ENCODE data around the gene ACTR1B. TPM values are rescaled to one million over a fixed set of nuclear protein-coding genes. Genes with fewer than 3 reads are reported as not detected.
"Not testable (repeated sequence)": the region's sequence is repeated elsewhere in the genome, so short reads cannot be mapped to it uniquely, and the experiment has no call there.

Gene ACTR1B
- total RNA-seq, 2 experiments from 2014 or later: 143 to 150 TPM

DNA sequence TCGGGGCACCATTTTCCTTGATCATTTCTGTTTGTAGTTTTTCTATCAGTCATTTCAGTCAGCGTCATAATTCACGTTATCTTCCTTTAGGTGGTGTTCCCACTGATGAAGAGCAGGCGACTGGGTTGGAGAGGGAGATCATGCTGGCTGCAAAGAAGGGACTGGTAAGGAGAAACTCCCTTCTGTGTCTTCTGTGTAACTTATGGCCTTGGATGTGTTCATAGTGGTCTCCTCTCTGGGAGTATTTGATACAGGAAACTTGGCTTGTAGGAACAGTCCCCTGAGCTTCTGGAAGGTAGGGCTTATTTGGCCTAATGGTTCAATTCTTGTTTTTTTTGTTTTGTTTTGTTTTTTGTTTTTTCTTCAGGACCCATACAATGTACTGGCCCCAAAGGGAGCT is 16.9 kb downstream of the ACTR1B start:
- intact Hi-C loops (cut with micrococcal nuclease): no loop called here
- ATAC-seq: no peak

DNA sequence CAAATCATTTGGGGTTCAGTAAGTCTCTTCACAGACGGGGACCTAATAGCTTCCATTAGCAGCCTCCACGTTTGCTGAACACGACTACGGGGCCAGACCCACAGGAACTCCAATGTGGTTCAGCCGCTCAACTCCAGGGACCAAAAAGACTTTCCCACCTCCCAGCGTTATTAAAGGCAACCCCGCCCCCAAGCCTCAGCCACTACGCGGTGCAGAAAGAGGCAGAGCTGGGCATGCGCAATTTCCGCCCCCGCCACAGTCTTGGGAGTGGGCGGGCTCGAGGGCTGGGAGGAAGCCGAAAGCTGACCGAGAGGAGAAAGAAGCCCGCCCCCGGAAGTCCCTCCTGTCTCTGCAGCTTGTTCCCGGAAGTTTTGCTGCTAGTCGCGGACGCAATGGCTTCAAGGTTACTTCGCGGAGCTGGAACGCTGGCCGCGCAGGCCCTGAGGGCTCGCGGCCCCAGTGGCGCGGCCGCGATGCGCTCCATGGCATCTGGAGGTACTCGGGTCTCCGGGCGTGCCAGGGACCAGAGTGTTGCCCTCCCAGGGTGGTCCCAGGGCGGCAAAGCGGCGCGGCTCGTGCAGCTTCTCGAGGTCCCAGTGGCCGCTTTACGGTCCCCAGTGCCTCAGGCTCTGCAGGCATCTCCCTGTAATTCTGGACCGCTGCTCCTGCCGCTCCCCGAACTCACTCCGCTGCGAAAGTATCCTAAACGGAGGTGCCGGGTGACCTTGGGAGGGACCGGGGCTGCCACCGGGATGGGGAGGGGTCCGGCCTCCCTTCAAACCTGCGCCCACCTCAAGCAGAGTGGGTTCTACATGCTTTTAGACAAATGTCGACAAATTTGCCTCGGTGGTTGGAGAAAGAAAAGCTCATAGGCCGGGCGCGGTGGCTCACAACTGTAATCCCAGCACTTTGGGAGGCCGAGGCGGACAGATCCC is 17.9 kb downstream of the ACTR1B start, which contains the start of gene COX5B:
Gene COX5B, plus strand, starts transcription at position 368 of the 935 bp plus-strand sequence. Its CDS starts 25 bp downstream, at position 393.
- Mint-ChIP-seq H3K27ac (peak within 1 kb of the TSS; percentile 98), H3K4me3 (peak within 1 kb of the TSS; percentile 90), H3K9me3 (no peaks in the 10 kb centered on the region), H3K27me3 (no peaks in the 10 kb centered on the region), H3K36me3 (ENCODE audit: low read depth) (peaks cover 30% of the 10 kb centered on the region), H3K4me1 (ENCODE audit: low read depth) (peaks cover 15% of the 10 kb centered on the region)
- ChIA-PET POLR2A (interaction anchor here (0.7 to 11.0 kb wide), 14 partner anchors 10 to 181 kb away, joined by 3 to 210 read pairs (median 4); partner anchors contain the start of gene ACTR1B), CTCF (interaction anchor here (0.8 to 7.3 kb wide), 6 partner anchors 17 to 69 kb away, joined by 3 to 68 read pairs (median 12); partner anchors contain the start of gene ACTR1B)
- intact Hi-C loops (cut with micrococcal nuclease): no loop called here
- peak; percentile 97 for ATAC-seq
- TF ChIP-seq, protein P1, sequence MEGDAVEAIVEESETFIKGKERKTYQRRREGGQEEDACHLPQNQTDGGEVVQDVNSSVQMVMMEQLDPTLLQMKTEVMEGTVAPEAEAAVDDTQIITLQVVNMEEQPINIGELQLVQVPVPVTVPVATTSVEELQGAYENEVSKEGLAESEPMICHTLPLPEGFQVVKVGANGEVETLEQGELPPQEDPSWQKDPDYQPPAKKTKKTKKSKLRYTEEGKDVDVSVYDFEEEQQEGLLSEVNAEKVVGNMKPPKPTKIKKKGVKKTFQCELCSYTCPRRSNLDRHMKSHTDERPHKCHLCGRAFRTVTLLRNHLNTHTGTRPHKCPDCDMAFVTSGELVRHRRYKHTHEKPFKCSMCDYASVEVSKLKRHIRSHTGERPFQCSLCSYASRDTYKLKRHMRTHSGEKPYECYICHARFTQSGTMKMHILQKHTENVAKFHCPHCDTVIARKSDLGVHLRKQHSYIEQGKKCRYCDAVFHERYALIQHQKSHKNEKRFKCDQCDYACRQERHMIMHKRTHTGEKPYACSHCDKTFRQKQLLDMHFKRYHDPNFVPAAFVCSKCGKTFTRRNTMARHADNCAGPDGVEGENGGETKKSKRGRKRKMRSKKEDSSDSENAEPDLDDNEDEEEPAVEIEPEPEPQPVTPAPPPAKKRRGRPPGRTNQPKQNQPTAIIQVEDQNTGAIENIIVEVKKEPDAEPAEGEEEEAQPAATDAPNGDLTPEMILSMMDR (IDR thresholded peaks at IDR 0.05): no peak
- peak; percentile 100 for DNase-seq

More for the DNA sequence above, 16.9 kb downstream of the ACTR1B start:
- H3K4me1 Mint-ChIP-seq (ENCODE audit: low read depth): peaks cover 15% of the 10 kb centered on the region
- ChIA-PET CTCF (interaction anchor here (1.7 to 7.3 kb wide), 3 partner anchors 16 to 51 kb away, joined by 7 to 68 read pairs (median 33); partner anchors contain the start of gene ACTR1B), POLR2A (interaction anchor here (0.6 to 11.0 kb wide), 10 partner anchors 9 to 796 kb away, joined by 3 to 210 read pairs (median 4); partner anchors contain the start of gene ACTR1B)
- DNase-seq: no peak
- TF ChIP-seq, protein P1 (IDR thresholded peaks at IDR 0.05): no peak
- peak overlapping the region; percentile 90 for H3K4me3 Mint-ChIP-seq
- H3K36me3 Mint-ChIP-seq (ENCODE audit: low read depth): peaks cover 34% of the 10 kb centered on the region
- H3K9me3 Mint-ChIP-seq: no peaks in the 10 kb centered on the region
- H3K27me3 Mint-ChIP-seq: no peaks in the 10 kb centered on the region
- H3K27ac Mint-ChIP-seq: peak overlapping the region; percentile 81

DNA sequence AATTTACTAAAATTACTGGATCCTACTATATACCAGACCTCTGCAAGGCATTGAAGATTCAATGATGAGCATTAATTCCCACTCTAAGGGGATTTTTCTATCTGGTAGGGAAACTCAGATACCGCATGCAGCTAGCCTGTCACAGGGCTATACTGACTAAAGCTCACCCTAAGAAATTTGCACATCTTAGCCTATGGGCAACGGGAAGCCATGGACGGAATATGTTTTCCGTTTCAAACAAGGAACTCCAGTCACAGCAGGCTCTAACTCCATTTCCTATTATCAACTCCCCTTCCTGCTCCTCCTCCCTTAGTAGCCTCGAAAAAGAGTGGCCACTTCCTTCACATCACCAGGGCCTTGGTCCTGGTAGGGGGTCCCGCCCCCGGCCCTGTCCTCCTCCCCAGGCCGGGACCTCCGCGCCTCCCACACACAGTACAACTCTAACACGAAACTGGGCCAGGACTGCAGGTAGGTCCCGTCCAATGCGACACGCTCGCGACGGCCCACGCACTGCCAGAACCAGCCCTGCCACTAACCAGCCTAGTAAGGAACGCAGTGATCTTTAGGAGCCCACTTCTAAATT is 18.6 kb downstream of the ACTR1B start:
- Mint-ChIP-seq H3K4me1 (ENCODE audit: low read depth) (peaks cover 15% of the 10 kb centered on the region), H3K4me3 (peak overlapping the region; percentile 90), H3K36me3 (ENCODE audit: low read depth) (peaks cover 29% of the 10 kb centered on the region), H3K9me3 (no peaks in the 10 kb centered on the region), H3K27ac (peak overlapping the region; percentile 98), H3K27me3 (no peaks in the 10 kb centered on the region)
- ATAC-seq: peak; percentile 46
- ChIA-PET POLR2A (interaction anchor here (0.7 to 11.0 kb wide), 9 partner anchors 11 to 181 kb away, joined by 3 to 210 read pairs (median 6); partner anchors contain the start of gene ACTR1B), CTCF (interaction anchor here (0.8 to 7.3 kb wide), 6 partner anchors 17 to 69 kb away, joined by 3 to 68 read pairs (median 12); partner anchors contain the start of gene ACTR1B)
- TF ChIP-seq, protein P1 (IDR thresholded peaks at IDR 0.05): no peak
- DNase-seq: no peak
- intact Hi-C loops (cut with micrococcal nuclease): no loop called here

DNA sequence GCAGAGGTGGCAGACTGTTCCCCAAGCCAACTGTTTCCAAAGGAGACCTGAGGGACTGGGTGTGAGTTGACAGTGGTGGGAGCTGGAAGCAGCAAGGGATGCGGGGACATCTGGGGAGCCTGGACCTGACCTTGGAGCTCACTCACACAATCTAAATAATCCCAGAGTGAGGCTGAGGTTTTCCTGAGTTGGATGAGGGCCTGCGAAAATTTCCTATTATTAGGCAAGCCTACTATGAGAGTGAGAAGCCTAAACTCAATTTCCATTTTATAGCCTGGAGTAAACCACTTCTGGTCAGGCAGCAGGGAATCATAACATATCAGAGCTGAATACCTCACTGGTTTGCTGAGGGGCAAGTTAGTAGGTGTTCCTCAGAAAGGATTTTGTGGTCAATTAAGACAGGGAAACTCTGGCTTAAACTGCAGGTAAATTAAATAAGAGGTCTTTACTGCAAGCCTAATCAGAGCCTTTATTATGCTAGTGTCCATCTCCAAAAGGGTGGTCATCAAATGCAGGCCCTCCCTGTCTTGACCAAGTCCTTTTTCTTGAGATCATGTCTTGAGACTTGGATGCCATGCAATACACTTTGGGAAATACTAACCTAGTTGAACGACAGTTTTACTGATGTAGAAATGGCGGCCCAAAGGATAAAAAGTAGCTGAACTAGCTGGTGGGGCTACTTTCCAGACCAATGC is 19.7 kb downstream of the ACTR1B start:
- DNase-seq (no peak), ATAC-seq (no peak)
- TF ChIP-seq, protein P1 (IDR thresholded peaks at IDR 0.05): no peak
- Mint-ChIP-seq H3K27me3 (peaks cover 3% of the 10 kb centered on the region), H3K27ac (no peak overlapping the region), H3K4me1 (ENCODE audit: low read depth) (peaks cover 15% of the 10 kb centered on the region), H3K4me3 (peak overlapping the region; percentile 90), H3K36me3 (ENCODE audit: low read depth) (peaks cover 22% of the 10 kb centered on the region), H3K9me3 (no peaks in the 10 kb centered on the region)
- CTCF ChIA-PET: interaction anchor here (3.0 to 7.3 kb wide), 3 partner anchors 19 to 54 kb away, joined by 18 to 68 read pairs (median 33); partner anchors contain the start of gene ACTR1B
- POLR2A ChIA-PET: interaction anchor here (0.9 to 11.0 kb wide), 3 partner anchors 12 to 20 kb away, joined by 3 to 210 read pairs (median 36); partner anchors contain the start of gene ACTR1B
- intact Hi-C loops (cut with micrococcal nuclease): no loop called here

DNA sequence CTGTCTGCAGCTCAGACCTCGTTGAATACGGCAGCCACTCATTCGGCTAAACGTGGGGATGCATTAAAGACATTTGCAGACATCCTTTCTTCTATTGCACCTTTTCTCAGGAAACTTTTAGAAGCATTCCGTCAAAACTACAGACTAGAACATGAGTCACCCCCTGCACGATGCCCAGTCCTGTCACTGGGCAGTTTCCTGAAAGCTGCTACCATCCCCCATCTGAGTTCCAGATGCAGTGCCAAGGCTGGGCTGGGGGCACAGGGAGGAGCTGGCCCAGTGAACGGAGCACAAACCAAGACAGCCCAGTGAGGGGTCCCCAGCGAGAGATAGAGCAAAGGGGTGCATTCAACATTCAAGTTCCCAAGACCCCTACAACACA is 37.8 kb downstream of the ACTR1B start:
- H3K4me1 Mint-ChIP-seq (ENCODE audit: low read depth); H3K9me3 Mint-ChIP-seq: not testable (repeated sequence)

DNA sequence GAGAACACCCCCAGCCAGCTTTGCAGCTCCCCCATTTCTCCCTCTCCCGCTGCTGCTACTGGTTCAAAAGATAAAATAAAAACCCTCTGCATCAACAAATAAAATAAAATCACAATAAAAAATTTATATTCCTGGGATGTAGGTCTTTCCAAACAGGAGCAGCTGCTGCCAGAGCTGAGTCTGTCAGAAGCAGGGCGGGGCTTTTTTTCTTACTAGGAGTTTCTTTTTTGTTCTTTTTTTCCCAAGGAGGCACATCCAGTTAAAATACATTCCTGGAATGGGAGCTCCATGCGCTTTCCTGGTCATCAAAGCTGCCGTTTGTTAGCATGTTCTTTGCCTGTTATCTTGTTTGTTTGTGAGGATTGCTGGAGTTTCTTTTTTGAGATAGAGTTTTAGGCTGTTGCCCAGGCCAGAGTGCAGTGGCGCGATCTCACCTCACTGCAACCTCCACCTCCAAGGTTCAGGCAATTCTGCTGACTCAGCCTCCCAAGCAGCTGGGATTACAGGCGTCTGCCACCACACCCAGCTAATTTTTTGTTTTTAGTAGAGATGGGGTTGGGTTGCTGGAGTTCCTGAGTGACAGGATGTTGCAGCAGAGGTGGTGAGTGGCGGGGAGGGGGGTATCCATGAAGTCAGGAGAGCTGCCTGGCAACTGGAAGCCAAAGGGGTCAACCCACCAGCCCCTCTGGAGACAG is 38.3 kb downstream of the ACTR1B start:
- H3K9me3 Mint-ChIP-seq; H3K4me3 Mint-ChIP-seq; DNase-seq; ATAC-seq; H3K4me1 Mint-ChIP-seq (ENCODE audit: low read depth); H3K27me3 Mint-ChIP-seq; H3K27ac Mint-ChIP-seq; H3K36me3 Mint-ChIP-seq (ENCODE audit: low read depth); intact Hi-C loops (cut with micrococcal nuclease); CTCF ChIA-PET: not testable (repeated sequence)
- POLR2A ChIA-PET: interaction anchor here (0.6 kb wide), 1 partner anchor 980 kb away, joined by 3 read pairs; no protein-coding TSS in a partner anchor

More for the DNA sequence above, 37.8 kb downstream of the ACTR1B start:
- H3K36me3 Mint-ChIP-seq (ENCODE audit: low read depth); H3K27ac Mint-ChIP-seq; H3K4me3 Mint-ChIP-seq; ATAC-seq; CTCF ChIA-PET; H3K27me3 Mint-ChIP-seq; DNase-seq; intact Hi-C loops (cut with micrococcal nuclease): not testable (repeated sequence)
- POLR2A ChIA-PET: interaction anchor here (0.6 kb wide), 1 partner anchor 981 kb away, joined by 3 read pairs; no protein-coding TSS in a partner anchor
